HG03064 (cell line): ENCODE data around the gene RCOR2.
"Not testable (repeated sequence)": the region's sequence is repeated elsewhere in the genome, so short reads cannot be mapped to it uniquely, and the experiment has no call there.

Experiments
- ATAC-seq: cut with Tn5 transposase; IDR thresholded peaks from one replicate; pipeline ENCODE4 v1.9.1; 2021; ENCODE audit warnings: low read depth; ENCODE audit not compliant: unreplicated experiment

RCOR2 gene

GRCh38 chr11:63882555-63883242, 34.3 kb downstream of the RCOR2 start:
- no peak for ATAC-seq

GRCh38 chr11:63880403-63880790, 36.6 kb downstream of the RCOR2 start:
- no peak for ATAC-seq

GRCh38 chr11:63879598-63880402, 37.2 kb downstream of the RCOR2 start:
- ATAC-seq: no peak

GRCh38 chr11:63877658-63878241, 39.2 kb downstream of the RCOR2 start:
- ATAC-seq: no peak

GRCh38 chr11:63876616-63877015, 40.3 kb downstream of the RCOR2 start:
- ATAC-seq: no peak

GRCh38 chr11:63875506-63876065, 41.4 kb downstream of the RCOR2 start:
- no peak for ATAC-seq

GRCh38 chr11:63874511-63874910, 42.5 kb downstream of the RCOR2 start:
- no peak for ATAC-seq

- no peak for ATAC-seq
These were observed 43.7 kb downstream of the RCOR2 start for GRCh38 chr11:63873311-63873710.

GRCh38 chr11:63872800-63873197, 44.2 kb downstream of the RCOR2 start:
- ATAC-seq: no peak

- peak; percentile 92 for ATAC-seq
These were observed 44.8 kb downstream of the RCOR2 start for GRCh38 chr11:63871962-63872799.

GRCh38 chr11:63870351-63871140, 46.4 kb downstream of the RCOR2 start:
- no peak for ATAC-seq

- no peak for ATAC-seq
These were observed 47.3 kb downstream of the RCOR2 start for GRCh38 chr11:63869683-63870082.

- no peak for ATAC-seq
These were observed 47.8 kb downstream of the RCOR2 start for GRCh38 chr11:63869171-63869591.

GRCh38 chr11:63868399-63869064, 48.4 kb downstream of the RCOR2 start:
- no peak for ATAC-seq

GRCh38 chr11:63867511-63867910, 49.5 kb downstream of the RCOR2 start:
- ATAC-seq: no peak

- no peak for ATAC-seq
These were observed 50.8 kb downstream of the RCOR2 start for GRCh38 chr11:63866211-63866610.

GRCh38 chr11:63863620-63864019, 53.3 kb downstream of the RCOR2 start:
- not testable (repeated sequence) for ATAC-seq

- no peak for ATAC-seq
These were observed 54.0 kb downstream of the RCOR2 start for GRCh38 chr11:63862923-63863322.
